A673 (cell line): ENCODE measurements around the gene STPG1.

Experiments
- EZH2 ChIP-seq: fragments of 200-600 bp; sonication (generic); IDR thresholded peaks from 2 replicates; pipeline ENCODE4 v1.6.1; 2017; ENCODE audit warnings: borderline replicate concordance, low read depth, mild to moderate bottlenecking, mixed read lengths, antibody characterized with exemption, low read length; ENCODE audit not compliant: poor library complexity, severe bottlenecking
- TF ChIP-seq, protein P1 (sequence below): fragments of 300-800, 200-600 bp; sonication (generic); conservative IDR thresholded peaks from 2 replicates; pipeline ENCODE4 v1.5.1; 2017; ENCODE audit warnings: low read depth, mild to moderate bottlenecking, antibody characterized with exemption, low read length, moderate library complexity, mixed read lengths

DNA sequence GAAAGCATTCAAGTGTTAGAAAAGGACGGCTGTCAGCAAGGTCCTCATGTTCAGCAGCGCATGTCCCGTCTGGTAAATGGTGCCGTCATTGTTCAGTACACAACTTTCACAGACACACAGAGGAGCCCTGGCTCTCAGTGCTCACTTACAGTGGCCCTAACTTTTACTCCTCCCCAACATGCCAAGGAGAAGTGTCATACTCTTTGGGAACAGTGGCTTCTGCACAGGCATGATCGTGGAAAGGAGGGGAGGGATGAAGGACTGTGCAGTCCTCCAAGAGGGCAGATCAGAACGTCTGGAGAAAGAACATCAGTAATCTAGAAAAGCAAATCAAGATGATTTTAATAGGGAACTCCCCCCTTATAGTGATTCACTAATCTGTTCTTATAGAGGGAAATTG, 98.2 kb downstream of the STPG1 start:
- TF ChIP-seq EZH2 = no peak
- TF ChIP-seq, protein P1, sequence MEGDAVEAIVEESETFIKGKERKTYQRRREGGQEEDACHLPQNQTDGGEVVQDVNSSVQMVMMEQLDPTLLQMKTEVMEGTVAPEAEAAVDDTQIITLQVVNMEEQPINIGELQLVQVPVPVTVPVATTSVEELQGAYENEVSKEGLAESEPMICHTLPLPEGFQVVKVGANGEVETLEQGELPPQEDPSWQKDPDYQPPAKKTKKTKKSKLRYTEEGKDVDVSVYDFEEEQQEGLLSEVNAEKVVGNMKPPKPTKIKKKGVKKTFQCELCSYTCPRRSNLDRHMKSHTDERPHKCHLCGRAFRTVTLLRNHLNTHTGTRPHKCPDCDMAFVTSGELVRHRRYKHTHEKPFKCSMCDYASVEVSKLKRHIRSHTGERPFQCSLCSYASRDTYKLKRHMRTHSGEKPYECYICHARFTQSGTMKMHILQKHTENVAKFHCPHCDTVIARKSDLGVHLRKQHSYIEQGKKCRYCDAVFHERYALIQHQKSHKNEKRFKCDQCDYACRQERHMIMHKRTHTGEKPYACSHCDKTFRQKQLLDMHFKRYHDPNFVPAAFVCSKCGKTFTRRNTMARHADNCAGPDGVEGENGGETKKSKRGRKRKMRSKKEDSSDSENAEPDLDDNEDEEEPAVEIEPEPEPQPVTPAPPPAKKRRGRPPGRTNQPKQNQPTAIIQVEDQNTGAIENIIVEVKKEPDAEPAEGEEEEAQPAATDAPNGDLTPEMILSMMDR = no peak
